NCI-H524 (cell line): ENCODE data around the gene SPATA31D4.
A peak's percentile ranks its signal among the peaks of the same experiment; 100 is the strongest.
"Not testable (repeated sequence)": the region's sequence is repeated elsewhere in the genome, so short reads cannot be mapped to it uniquely, and the experiment has no call there.

Experiments
- DNase-seq, 2 experiments: peaks; one replicate each; lab custom pipeline; 2025; lab: John Stamatoyannopoulos, UW

The SPATA31D4 gene

DNA sequence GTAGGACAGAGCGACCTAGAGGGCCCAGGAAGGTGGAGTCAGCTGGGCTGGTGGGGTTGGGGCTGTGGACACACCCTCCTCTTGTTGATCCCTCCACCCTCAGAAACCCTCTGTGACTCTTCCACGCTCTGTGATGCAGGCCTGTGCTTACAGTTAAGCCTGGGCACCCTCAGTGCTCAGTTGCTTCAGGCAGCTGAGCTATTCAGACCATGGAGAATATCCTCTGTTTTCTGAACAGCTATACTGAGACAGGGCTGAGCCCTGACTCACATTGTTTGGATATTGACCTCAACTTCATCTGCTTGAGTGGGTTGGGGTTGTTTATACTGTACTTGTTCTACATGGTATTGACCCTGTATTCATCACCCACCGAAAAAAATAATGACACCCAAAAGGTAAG, at the start of gene SPATA31D4:
Gene SPATA31D4 (plus strand): TSS at position 124 of the 400 bp plus-strand sequence. CDS start 86 bp downstream, at position 210.
- DNase-seq, result not testable (repeated sequence)

DNA sequence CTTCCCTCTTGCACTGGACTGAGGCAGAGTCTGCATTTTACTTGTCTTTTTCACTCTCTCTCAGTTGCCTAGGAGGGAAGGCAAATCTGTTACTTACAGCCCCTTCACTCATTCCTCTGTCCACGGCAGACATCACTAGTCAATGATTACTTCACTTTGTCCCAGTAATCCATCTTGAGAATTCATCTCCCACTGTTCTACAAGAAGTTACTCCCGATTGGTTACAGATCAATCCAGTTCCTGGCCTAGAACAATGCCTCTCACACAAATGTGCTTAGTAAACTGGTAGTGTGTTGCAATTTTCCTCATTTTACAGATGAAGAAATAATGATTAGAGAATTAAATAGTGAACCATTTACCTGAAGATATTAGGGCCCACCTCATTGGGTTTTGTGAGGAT, 49.7 kb upstream of the SPATA31D4 start:
- no peak for DNase-seq

DNA sequence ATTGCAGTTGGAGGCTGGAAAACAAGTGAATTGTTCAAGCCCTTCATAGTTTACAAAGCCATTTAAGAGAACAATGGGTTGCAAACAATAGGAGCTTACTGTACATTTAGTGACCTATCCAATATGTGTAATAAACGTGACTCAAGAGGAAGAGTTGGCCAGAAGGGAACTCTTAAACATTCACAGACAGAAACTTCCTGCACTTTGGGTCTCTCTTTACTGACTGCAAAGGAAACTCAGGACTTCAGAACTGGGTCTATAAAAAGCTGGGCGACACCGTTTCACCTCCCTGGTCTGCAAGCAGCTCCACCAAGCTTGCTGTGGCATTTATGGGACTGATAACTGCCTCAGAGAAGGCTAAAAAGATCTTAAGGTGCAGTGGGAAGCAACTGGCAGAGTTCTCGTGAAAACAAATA, 48.7 kb upstream of the SPATA31D4 start:
- no peak for DNase-seq

DNA sequence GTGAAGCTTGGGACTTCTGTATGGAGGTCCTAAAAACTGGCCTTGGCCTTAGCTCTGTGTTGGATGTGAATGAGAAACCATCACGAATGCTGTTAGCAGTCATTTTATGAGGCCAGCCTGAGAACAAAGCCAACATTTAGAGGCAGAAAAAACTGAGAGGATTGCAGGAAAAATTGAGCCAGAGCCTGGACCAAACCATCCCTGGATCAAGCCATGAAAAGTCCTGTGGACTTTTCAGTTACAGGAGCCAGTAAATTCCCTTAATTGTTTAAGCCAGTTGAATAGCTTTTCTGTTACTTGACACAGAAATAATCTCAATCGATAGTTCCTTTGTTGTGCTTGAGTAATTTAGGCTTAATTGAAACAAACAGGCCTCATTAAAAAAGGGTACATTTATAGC, 42.6 kb upstream of the SPATA31D4 start:
- DNase-seq, result no peak

DNA sequence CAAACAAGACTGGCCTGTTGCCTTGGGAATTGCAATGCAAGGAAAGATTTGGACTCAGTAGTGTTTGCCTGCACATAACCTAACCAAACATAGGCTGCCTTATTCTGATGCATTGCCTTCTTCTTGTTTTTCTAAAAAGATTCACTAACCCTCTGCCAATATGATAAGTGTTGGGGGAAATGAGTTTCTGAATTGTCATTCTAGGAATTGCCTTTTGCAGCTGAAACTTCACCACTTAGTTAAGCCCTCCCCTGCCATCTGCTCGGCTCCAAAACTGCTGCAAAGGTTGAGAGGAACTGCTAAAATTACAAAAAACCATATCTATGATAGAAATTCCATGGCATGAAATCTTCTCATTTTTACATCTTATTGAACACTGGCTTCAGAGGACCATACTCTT, 41.6 kb upstream of the SPATA31D4 start:
- DNase-seq, result peak in 1 of 2 experiments; percentile 0

DNA sequence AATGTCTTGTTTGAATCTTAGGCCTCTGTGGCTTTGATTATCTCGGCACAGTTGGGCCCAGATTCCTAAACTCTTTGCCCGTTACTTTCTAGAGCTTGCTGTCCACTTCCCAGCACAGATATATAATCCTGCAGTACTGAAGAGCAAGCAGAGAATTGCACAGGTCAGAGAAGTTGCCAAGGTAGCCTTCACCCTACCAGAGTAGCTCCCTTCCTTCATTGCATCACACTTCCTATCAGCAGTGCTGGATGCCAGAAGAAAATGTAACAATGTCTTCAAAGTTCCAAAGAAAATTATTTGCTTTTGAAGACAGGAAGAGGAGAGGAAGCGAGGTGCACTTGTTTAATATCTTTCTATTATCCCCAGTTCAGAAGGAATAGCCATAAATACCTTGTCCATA, 38.1 kb upstream of the SPATA31D4 start:
- DNase-seq, result no peak

DNA sequence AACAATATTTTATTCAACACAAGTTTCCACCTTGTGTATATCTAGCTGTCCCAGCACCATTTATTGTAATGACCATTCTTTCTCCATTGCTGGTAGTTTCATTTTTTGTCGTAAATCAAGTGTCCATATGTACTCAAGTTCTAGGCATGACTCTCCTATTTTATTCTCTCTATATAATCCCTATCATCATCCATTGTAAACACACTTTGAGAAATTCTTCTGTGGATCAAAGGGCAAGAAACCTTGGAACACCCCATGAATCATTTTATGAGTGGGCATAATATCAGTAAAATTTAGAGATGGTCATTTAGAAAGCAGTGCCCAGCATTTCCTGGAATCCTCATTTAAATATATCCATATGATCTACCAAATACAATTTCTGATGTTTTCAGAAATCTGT, 35.8 kb upstream of the SPATA31D4 start:
- no peak for DNase-seq

DNA sequence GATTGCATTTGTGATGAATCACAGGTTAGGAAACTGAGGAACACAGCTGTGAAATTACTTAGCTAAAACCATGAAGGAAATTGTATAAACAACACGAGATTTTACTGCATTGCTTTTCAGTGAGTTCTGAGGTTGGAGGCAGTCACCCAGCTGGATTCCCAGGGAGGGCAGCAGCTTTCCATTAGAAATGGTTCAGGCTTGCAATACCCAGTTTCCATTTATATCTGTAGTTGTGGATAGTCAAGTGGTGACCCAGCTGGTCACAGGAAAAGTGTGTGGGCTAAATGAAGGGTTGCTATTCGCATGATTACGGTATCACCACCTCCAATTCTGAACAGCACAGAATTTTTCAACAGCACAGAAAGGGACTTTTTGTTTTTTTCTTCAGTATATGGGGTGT, 34.3 kb upstream of the SPATA31D4 start:
- DNase-seq, result no peak

DNA sequence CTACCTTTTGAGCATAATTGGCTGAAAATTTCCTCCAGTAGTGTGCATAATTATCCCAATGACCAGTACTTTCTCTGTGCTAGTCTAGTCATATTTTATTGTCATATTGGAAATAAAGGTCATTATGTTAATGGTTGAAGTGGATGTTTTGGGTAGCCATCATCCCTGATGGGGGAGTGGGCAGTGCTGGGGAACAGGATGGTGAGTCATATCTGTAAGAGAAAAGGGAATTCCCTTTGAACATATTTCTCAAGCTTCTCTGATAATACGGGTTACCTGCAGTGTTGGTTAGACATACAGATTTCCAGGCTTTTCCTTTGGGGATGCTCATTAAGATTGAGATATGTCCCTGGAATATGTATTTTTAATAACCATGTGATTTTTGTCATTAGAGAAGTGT, 33.3 kb upstream of the SPATA31D4 start:
- no peak for DNase-seq

DNA sequence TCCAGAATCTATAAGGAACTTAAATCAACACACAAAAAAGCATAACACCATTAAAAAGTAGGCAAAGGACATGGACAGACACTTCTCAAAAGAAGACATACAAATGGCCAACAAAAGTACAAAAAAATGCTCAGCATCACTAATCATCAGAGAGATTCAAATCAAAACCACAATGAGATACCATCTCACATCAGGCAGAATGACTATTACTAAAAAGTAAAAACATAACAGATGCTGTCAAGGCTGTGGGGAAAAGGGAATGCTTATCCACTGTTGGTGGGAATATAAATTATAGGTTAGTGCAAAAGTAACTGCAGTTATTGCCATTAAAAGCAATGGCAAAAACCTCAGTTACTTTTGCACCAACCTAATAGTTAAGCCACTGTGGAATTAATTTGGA, 32.2 kb upstream of the SPATA31D4 start:
- no peak for DNase-seq

DNA sequence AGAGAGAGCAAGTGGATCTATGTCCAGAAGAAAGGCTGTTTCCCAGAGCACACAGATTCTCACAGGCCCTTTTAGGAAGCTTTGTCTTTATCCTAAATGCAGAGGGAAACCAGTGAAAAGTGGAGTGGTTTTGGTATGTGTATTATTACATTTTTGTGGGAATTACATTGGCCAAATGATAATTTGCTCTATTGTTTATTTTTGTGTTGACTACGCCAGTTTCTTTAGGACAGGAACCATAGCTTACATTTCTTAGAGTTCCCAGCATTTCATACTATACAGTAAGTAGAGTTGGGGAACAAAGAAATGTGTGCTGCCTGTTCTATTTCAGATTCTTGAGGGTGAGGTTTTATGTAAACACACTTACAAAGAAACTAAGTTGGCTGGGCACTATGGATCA, 29.4 kb upstream of the SPATA31D4 start:
- no peak for DNase-seq

DNA sequence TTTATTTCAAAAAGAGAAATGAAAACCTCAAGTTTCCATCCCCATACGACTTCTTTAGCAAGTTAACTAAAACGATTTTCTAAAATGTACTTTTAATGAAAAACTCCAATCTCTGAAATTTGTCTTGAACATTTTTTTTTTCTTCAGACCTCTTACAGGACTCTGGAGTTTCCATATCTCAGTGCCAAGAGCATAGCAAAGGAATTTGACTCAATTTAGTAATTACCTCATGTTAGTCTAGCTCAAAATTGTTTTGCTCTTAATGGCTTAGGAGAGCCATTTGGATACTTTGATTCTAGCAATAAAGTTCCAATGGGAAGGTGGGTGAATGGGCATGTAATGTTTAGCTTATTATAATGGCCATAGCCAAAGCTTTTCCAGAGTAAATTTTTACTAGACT, 26.0 kb upstream of the SPATA31D4 start:
- DNase-seq, result no peak

DNA sequence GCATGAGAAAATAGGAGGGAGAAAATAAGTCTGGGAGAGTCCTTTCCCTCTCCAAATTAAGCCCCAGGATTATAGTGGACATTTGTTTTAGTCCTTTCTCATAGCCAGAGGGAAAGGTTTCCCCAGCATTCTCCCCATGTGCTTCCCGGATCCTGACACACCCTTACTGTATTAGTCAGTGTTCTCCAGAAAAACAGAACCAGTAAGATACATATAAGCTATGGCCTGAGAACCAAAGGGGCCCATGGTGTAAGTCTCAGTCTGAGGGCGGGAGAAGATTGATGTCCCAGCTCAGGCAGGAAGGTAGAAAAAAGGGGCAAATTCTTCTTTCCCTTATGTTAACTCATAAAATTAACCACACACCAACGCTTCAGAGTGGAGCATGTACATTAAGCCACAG, 25.6 kb upstream of the SPATA31D4 start:
- DNase-seq, result no peak

DNA sequence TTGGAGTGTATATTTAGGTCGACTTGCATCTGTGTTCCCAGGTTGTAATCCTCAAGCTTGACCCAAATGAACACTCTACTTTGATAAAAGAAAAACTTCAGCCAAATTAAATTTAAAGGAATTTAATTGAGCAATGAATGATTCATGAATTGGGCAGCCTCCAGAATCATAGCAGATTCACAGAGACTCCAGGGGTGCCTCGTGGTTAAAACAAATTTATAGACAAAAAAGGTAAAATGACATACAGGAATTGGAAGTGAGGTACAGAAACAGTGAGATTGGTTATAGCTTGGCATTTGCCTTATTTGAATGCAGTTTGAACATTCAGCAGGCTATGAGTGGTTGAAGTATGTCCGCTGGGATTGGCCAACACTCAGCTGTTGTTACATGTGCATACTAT, 21.6 kb upstream of the SPATA31D4 start:
- DNase-seq, result no peak

DNA sequence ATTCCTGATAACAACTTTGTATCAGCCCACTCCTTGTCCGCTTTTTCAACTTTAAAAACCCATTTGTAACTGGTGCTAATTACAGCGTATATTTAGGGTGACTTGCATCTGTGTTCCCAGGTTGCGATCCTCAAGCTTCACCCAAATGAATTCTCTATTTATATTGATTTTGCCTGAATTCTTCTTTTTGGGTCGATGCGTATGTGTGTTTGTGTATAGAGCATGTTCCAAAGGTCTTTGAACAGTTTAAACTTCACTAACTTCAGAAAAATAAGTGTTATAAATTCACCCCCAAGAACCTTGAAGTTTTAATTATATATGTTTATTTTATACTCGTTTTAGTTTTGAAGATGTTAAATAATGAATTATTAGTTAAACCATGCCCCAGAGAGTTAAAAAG, 16.1 kb upstream of the SPATA31D4 start:
- no peak for DNase-seq

DNA sequence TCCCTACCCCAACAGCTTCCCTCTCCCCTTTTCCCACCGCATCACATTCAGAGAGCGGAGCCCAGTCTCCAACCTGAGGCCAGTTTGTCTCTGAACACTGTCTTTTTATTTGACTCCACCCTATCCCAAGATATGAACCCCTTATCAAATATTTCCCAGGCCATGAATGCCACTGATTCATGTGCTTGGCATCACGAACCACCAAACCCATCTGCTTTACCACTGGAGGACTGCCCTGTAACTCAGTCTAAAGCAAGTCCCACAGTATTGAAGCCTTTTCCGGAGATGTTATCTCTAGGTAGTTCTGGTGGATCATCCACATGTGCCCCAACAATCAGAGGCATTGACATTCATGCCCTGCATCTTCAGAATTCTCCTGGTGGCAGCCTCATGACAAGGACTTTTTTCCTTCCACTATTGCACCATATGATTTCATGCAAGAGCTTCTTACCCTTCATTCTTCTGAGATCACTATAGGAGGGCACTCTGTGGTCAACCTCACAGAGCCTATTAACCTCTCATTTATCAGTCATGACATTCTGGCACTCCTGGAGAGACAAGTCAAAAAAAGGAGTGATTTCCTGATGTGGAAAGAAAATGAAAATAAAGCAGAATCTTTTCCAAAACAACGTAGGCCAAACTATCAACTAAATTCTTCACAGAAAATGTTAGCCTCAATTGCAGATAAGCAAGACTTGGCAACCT, 12.3 kb upstream of the SPATA31D4 start:
- DNase-seq, result no peak

DNA sequence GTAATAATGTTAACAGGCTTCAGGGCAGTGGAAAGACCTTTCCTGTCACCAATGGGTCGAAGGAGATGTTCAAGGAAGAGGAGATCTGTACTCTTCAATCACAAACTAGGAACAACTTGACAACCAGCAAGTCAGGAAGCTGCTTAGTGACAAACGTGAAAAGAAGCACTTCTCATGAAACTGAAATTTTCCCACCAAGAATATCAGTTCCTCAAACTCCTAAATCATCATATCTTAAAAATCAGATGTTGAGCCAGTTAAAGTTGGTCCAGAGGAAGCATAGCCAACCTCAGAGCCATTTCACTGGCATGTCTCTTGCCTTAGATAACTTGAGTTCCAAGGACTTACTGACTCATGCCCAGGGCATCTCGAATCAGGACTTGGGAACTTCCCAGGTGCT, 9.7 kb upstream of the SPATA31D4 start:
- DNase-seq, result not testable (repeated sequence)

DNA sequence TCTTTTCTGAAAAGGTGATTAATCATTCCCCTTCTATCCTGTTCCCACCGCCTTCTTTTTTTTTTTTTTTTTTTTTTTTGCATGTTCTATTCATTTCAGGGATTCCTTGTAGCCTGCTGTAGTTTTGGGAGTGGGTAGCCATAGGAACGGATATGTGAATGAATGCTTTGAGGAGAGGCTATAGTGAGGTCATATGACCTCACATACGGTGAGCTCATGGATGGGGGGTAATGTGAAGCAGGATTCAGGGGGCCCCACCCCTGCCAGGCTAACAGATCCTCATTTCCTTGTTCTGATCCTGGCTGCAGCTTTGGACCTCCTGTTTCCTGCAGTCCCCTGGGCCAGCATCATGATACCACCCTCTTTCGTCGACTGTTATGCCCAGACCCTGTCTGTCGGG, 1.9 kb downstream of the SPATA31D4 start:
- DNase-seq, result not testable (repeated sequence)

DNA sequence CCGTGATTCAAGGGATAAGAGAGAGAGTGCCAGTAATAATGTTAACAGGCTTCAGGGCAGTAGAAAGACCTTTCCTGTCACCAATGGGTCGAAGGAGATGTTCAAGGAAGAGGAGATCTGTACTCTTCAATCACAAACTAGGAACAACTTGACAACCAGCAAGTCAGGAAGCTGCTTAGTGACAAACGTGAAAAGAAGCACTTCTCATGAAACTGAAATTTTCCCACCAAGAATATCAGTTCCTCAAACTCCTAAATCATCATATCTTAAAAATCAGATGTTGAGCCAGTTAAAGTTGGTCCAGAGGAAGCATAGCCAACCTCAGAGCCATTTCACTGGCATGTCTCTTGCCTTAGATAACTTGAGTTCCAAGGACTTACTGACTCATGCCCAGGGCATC, 5.3 kb downstream of the SPATA31D4 start:
- DNase-seq, result not testable (repeated sequence)

DNA sequence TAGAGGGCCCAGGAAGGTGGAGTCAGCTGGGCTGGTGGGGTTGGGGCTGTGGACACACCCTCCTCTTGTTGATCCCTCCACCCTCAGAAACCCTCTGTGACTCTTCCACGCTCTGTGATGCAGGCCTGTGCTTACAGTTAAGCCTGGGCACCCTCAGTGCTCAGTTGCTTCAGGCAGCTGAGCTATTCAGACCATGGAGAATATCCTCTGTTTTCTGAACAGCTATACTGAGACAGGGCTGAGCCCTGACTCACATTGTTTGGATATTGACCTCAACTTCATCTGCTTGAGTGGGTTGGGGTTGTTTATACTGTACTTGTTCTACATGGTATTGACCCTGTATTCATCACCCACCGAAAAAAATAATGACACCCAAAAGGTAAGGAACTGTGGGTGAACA, 15.2 kb downstream of the SPATA31D4 start, which contains the start of gene SPATA31D3:
Gene SPATA31D3 (plus strand): TSS at position 108 of the 400 bp plus-strand sequence. CDS start 86 bp downstream, at position 194.
- DNase-seq, result not testable (repeated sequence)

DNA sequence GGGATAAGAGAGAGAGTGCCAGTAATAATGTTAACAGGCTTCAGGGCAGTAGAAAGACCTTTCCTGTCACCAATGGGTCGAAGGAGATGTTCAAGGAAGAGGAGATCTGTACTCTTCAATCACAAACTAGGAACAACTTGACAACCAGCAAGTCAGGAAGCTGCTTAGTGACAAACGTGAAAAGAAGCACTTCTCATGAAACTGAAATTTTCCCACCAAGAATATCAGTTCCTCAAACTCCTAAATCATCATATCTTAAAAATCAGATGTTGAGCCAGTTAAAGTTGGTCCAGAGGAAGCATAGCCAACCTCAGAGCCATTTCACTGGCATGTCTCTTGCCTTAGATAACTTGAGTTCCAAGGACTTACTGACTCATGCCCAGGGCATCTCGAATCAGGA, 20.4 kb downstream of the SPATA31D4 start:
- not testable (repeated sequence) for DNase-seq

DNA sequence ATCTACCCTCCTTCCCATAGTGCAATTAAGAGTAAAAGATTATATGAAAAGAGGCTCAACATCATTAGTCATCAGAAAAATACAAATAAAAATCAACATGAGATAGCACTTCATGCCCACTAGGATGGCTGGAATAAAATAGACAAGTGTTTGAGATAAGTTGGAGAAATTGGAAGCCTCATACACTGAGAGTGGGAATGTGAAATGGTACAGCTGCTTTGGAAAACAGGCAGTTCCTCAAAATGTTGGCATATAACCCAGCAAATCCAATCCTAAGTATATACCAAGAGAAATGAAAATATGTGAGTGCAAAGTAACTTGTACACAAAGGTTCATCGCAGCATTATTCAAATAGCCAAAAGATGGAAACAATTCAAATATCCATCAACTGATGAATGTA, 24.9 kb downstream of the SPATA31D4 start:
- no peak for DNase-seq

DNA sequence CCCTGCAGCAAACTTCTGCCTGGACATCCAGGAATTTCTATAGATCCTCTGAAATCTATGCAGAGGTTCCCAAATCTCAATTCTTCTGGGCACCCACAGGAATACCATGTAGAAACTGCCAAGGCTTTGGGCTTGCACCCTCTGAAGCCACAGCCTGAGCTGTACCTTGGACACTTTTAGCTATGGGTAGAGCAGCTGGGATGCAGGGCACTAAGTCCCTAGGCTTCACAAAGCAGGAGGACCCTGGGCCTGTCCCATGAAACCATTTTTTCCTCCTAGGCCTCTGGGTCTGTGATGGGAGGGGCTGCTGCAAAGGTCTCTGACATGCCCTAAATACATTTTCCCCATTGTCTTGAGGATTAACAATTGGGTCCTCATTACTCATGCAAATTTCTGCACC, 27.4 kb downstream of the SPATA31D4 start:
- no peak for DNase-seq
